Activated T-helper 9 cell treated with anti-CD3 and anti-CD28 coated beads, Interleukin-2, amount 50 U/mL, for 16 hours (primary cell): Measurements from ENCODE around the gene ARHGEF17.

Source experiments
- DNase-seq: peaks from one replicate; pipeline ENCODE4 v3.0.0-alpha.2; 2020; ENCODE audit warnings: low read depth

Gene ARHGEF17

DNA sequence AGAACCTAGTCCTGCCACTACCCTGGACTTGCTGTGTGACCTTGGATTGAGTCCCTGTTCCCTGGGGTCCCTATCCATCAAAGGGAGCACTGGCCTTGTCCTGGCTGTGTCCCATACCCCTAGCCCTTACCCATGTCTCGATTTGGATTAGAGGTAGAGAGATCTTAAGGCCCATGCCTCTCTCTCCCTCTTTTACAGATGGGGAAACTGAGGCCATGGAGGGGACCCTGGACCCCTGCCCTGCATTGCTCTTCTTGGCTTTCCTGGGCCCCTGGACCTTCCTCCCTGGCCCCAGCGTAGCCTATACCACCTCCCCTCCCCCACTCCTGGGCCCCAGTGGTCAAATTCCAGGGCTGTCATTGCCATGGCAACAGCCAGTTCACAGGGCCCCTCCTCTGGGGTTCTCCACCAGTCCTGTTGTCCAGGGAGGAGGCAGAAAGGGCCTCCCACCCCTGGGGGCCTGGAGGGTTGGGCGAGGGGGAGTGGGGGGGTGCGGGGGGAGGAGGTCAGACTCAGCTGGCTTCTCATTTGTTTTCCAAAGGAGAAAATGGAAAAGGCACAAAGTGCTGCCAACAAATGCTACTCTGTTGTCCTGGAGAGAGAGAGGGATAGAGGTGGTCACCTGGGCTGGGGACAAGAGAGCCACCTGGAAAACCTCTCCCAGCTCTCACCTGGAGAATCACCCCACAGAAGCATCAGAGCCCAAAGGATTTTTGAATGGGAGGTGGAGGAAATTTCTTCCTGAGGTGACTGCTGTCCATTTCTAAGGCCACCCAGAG, 23.3 kb downstream of the ARHGEF17 start:
- no peak for DNase-seq

GRCh38 chr11:73333173-73333572, 25.1 kb downstream of the ARHGEF17 start:
- DNase-seq: no peak

DNA sequence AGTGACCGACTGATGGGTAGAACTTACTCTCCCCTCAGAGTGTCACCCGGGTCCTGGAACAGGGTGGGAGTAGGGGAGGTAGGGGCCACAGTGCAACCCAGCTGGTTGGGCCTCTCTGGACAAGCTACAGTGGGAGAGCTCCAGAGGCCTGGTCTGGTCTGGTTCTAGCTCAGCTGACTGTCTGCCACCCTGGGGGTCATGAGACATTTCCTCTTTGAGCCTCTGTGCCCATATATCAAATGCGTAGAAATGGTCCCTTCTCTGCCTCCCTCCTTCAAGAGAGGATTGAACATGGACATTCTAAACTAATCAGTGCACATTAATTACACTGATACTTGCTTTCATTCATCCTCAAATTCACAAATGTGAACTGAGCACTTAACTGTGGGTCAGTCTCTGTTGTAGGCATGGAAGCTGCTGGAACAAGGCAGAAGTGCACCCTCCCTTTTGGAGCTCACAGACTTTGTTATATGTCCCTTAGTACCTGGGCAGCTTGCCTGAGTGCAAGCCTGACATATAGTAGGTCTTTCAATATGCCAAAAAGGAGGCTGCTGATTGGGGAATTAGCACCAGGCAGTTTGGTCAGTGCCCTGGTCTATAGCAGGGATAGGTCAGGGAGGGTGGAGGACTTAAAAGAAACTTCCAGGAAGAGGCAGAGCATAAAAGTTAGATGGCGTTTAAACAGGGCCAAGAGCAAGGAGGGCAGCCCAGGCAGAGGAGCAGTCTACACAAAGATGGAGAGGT, 25.7 kb downstream of the ARHGEF17 start:
- DNase-seq: no peak

DNA sequence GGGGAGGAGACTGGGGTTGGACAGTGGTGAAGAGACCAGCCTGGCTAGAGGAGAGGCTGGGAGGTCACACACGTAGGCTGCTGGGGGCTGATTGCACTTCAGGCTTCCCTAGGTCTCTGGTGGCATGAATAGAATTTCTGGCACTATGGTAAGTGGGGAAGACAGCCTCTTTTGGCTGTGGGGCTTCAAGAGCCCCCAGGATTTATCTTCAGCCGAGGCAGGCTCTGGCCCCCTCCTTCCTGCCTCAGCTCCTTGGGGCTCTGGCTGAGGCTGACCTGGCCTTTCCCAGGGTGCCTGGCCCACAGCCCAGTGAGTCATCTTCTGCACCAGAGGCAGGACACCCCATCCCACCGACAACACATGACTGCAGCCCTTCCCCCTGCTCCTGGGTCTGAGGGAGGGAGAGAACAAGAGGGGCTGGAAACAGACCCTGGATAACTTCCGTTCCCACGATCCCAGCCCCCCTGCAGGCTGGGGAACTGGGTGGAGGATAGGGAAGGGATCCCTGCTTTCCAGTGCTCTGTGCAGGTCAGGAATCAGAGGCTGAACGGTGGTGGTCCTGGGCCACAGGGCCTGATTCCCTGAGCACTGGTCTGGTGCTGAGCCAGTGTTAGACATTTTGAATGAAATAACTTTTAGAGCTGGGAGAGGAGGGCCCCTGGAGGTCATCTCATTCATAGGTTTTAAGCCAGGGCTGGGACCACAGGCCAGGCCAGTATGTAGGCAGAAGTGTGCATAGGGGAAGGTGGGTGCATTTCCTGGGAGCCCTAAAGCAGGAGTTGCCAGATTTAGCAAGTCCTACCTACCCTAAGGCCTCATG, 26.5 kb downstream of the ARHGEF17 start:
- no peak for DNase-seq

GRCh38 chr11:73335204-73335923, 27.3 kb downstream of the ARHGEF17 start:
- DNase-seq: peak; percentile 64

DNA sequence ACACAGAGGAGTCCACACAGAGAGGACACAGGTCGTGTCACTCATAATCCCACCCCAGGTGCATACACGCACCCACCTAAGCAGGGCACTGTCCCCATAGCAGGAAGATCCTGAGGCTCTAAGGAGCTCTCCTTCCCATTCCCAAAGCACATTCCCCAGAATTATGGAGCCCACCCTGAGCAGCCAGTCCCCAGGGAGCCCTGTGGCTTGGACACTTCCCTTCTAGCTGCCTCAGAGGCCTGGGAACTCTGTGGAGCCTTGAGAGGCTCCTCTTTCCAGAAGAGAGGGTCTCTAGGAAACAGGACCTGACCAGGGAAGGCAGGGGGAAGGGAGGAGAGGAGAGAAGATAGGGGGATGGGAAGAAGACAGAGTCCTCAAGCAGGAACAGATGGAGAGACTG, 29.8 kb downstream of the ARHGEF17 start:
- DNase-seq: no peak

DNA sequence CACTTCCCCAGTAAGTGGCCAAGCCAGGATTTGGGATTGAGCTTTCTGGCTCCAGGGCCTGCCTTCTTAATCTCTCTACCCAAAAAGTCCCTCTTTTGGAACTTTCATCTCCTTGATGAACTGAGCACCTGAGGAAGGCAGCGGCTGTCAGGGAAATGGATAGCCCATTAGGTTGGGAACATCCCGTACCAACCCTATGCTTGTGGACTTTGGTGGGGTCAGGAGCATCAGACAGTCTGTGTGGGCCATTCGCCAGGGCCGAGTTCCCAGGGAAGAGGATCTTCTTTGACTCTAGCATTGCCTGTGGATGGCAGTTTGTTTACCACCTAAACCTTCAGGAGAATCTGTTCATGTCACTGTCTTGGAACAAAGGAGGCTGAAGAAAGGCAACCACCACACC, 30.2 kb downstream of the ARHGEF17 start:
- no peak for DNase-seq

DNA sequence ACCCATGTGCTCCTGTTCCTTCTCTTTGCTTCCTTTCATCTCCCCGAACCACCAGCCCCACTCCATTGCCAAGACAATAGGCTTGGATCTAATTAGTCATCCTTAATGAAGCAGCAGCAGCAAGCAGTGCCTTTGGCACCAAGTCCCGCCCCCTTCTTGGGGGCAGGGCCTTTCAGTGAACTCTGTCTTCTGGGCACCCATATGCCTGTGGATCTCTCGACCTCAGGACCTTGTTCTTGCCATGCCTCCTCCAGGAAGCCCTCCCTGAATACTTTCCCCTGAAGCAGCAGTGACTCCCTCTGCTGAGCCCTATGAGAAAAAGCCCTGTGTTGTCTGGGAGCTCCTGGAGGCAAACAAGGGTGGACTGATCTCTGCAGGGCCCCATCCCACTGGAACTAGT, 32.1 kb downstream of the ARHGEF17 start:
- DNase-seq: no peak

DNA sequence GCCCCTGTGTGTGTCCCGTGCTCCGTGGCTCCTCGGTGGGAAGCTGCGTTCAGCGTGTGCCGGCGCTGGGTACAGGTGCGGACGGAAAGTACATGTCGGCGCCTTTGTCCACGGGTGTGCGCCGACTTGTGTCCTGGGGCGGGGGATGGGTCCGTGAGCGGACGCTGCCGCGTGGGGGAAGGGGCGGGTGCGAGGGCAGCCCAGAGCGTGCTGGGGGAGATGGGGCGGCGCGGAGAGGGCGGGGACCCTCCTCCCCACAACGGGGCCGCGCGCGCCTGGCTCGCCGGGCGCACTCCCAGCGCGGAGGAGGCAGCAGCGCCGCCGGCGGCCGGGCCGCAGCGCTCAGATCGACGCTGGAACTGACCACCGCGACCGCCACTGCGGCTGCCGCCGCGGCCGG, 34.6 kb downstream of the ARHGEF17 start:
- no peak for DNase-seq

GRCh38 chr11:73343076-73343873, 35.2 kb downstream of the ARHGEF17 start:
- DNase-seq: no peak

DNA sequence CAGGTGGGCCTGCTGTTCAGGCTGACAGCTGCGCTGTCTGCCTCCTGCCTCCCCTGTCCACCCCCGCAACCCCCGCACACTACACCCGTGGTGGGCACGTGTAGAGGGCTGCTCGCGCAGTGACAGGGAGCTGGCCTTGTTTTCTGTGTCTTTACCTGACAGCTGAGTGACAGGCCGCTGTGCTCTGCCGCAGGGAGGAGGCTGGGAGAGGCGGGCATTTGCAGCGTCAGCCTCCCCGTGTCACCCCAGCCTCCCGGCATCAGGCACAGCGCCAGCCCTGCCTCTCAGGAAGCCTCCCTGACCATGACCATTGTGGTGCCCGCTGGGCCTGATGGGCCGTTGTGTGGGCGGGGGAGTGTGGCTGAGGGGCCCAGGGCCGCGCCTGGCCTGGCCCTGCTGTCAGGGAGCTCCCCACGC, 36.1 kb downstream of the ARHGEF17 start:
- DNase-seq: no peak

- no peak for DNase-seq
Measured at GRCh38 chr11:73345481-73346160, 37.5 kb downstream of the ARHGEF17 start.

DNA sequence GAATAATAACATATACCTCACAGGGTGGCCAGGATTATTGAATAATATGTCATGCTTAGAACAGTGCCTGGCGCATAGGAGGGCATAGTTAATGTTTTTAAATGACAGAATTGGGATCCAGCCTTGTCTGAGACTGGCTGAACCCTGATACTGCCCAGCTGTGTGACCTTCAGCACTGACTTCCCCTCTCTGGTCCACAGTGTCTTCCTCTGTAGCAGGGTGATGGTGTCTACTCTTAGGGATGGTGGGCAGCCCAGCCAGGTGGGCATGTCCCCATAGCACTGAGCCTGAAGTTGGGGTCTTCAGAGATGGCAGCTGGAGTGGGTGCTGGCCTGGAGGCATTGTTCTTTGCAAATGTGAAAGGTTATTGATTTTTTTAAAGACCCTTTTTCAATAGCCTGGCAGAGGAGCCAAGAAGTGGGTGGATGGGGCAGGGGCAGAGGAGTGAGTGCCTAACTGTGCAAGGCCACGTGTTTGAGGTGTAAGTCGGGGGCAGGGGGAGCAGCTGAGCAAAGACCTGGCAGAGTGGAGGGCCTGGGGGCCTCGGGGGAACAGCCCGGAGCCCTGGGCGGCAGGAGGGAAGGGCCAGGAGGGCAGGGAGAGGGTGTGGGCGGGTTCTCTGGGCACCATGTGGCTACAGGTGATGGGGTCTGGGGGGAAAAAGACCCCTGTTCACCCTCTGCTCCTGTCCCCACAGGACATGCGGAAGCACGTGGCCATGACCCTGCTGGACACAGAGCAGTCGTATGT, 38.3 kb downstream of the ARHGEF17 start:
- DNase-seq: no peak

- DNase-seq: no peak
Measured at GRCh38 chr11:73347067-73347466, 39.0 kb downstream of the ARHGEF17 start.

DNA sequence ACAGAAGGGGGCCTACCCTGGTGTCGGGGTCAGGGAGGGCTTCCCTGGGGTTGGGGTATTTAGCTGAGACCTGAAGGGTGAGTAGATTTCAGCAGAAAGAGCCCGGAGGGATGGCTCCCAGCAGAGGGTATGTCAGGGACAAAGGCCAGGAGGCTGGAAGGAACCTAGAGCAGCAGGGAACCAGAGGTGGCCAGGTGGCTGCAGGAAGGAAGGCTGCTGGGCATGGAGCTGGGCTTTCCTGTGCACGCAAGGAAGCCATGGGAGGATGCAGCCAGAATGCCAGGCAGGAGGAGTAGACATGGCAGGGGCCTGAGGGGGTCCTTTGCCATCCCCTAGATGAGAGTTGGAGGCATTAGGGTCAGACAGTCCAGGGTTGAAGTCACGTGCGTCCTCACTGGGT, 40.8 kb downstream of the ARHGEF17 start:
- DNase-seq: no peak

GRCh38 chr11:73349633-73350032, 41.6 kb downstream of the ARHGEF17 start:
- no peak for DNase-seq

GRCh38 chr11:73350908-73351636, 43.0 kb downstream of the ARHGEF17 start:
- DNase-seq: peak; percentile 31

GRCh38 chr11:73353422-73353821, 45.3 kb downstream of the ARHGEF17 start:
- DNase-seq: no peak

- no peak for DNase-seq
Measured at GRCh38 chr11:73355109-73355508, 47.0 kb downstream of the ARHGEF17 start.
